Activated T-helper 1 cell treated with anti-CD3 and anti-CD28 coated beads, Interleukin-12 subunit alpha, Interleukin-12 subunit beta, Interleukin-2, Interleukin-4 antibody, amounts not matched to agents 30 ng/mL and 10 ng/mL and 1 ng/mL, durations not matched to agents 14 hours and 24 hours and 36 hours (primary cell): ENCODE results near the gene ATP5F1E. TPM values are rescaled to one million over a fixed set of nuclear protein-coding genes. Genes with fewer than 3 reads are reported as not detected.

ENCODE experiments used
- DNase-seq: peaks from one replicate; pipeline ENCODE4 v3.0.0; 2021; ENCODE audit warnings: low spot score
- H3K27ac Mint-ChIP-seq: one replicate; pipeline ENCODE4 v1.8.0; 2021; ENCODE audit warnings: mild to moderate bottlenecking, mixed read lengths
- H3K27me3 Mint-ChIP-seq: one replicate; pipeline ENCODE4 v1.8.0; 2022; ENCODE audit warnings: mild to moderate bottlenecking, moderate library complexity, mixed read lengths; ENCODE audit not compliant: insufficient read depth
- H3K36me3 Mint-ChIP-seq: one replicate; pipeline ENCODE4 v1.8.0; 2021; ENCODE audit warnings: low read depth, mixed read lengths
- H3K4me1 Mint-ChIP-seq: one replicate; pipeline ENCODE4 v1.8.0; 2021; ENCODE audit warnings: low read depth, mixed read lengths
- H3K4me3 Mint-ChIP-seq: one replicate; pipeline ENCODE4 v1.8.0; 2021; ENCODE audit warnings: mild to moderate bottlenecking, moderate library complexity, mixed read lengths
- H3K9me3 Mint-ChIP-seq: one replicate; pipeline ENCODE4 v1.8.0; 2021; ENCODE audit warnings: mixed read lengths
- intact Hi-C: fragments of 100-400 bp; cut with micrococcal nuclease; formaldehyde crosslinking; loops from one replicate; pipeline ENCODE4 v1.15.1; 2024
- total RNA-seq: library from RNA; stranded (reverse); gene quantifications from 2 replicates; pipeline ENCODE4 v1.2.3, GENCODE V29; 2022

ATP5F1E gene
- total RNA-seq = 81.3 and 84.6 TPM in 2 replicates

DNA sequence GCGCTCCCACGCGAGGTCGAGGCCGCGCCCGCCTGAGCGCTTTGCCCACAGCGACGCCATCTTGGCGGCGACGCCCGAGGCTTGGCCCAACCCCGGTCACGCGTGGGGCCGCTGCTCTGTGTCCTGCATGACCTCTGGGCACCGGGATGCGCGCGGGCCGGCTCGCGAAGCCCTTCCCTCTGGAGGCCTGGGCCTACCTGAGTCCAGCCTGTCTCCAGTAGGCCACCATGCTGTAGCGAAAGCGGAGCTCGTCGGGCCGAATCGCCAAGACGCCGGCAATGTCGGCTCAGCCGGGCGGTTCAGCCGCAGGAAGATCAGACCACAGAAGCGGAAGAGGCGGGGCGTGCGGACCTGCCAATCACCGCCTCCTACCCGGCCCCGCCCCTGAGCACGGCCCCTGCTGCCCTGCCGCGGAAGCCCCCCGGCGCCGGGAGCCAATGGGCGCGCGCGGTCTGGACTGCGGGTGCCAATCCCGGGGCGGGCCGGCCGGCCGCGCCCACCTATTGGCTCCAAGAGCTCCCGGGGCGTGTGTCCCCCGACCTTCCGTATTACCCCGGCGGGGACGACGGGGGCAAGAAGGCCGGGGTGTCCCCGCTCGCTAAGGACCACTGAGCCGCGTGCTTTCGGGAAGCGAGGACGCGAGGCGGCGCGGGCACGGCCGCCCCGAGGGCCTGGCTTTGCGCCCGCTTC lies at the start of gene ATP5F1E:
TSS of gene ATP5F1E (minus strand) at position 313 of the 690 bp plus-strand sequence. CDS start at position 229, 84 bp downstream.
- Mint-ChIP-seq H3K9me3 (no peaks in the 10 kb centered on the region), H3K4me3 (peak within 1 kb of the TSS; percentile 90), H3K36me3 (peaks cover 68% of the 10 kb centered on the region), H3K27ac (peak within 1 kb of the TSS; percentile 94), H3K4me1 (peaks cover 60% of the 10 kb centered on the region), H3K27me3 (no peaks in the 10 kb centered on the region)
- intact Hi-C loops = loop anchor here (1.0 to 5.0 kb wide), 9 partner anchors 10 to 1640 kb away; partner anchors contain the start of genes CTSZ, NELFCD, PRELID3B and RAB22A
- peak; percentile 96 for DNase-seq

DNA sequence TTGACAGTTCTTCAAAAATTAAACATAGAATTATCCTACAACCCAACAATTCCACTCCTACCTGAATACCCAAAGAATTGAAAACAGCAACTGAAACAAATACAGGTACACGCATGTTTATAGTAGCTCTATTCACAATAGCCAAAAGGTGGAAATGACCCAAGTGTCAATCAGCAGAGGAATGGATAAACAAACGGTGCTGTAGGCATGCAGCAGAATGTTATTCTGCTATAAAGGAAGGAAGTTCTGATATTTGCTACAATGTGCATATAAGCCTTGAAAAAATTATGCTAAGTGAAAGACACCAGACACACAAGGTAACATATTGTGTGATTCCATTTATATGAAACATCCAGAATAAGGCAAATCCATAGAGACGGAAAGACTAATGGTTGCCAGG lies 48.9 kb upstream of the ATP5F1E start:
- no peak for DNase-seq
- no peaks in the 10 kb centered on the region for H3K36me3 Mint-ChIP-seq
- H3K9me3 Mint-ChIP-seq = no peaks in the 10 kb centered on the region
- H3K4me1 Mint-ChIP-seq = peaks cover 15% of the 10 kb centered on the region
- H3K27ac Mint-ChIP-seq = no peak overlapping the region
- intact Hi-C loops = no loop called here
- no peak overlapping the region for H3K4me3 Mint-ChIP-seq
- peaks cover 27% of the 10 kb centered on the region for H3K27me3 Mint-ChIP-seq

DNA sequence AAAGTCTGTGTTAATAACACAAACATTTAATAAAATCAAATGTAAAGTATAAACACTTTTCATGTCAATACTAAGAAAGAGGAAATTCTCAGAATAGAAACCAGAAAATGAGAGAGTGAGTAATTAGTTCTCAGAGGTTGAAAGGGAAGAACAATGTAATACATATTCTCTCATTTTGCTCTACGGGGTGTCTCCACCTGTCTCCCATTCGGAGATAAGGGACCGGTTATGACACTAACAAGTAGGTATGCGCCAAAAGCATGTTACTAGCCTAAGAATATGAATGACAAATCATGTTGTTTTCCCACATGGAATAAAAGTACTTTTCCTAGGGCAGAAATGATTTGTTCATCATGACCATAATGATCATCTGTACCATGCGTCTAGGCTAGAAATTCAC lies 46.1 kb upstream of the ATP5F1E start:
- no peak for DNase-seq
- H3K9me3 Mint-ChIP-seq = no peaks in the 10 kb centered on the region
- H3K36me3 Mint-ChIP-seq = no peaks in the 10 kb centered on the region
- peaks cover 31% of the 10 kb centered on the region for H3K27me3 Mint-ChIP-seq
- H3K27ac Mint-ChIP-seq = no peak overlapping the region
- peaks cover 37% of the 10 kb centered on the region for H3K4me1 Mint-ChIP-seq
- H3K4me3 Mint-ChIP-seq = no peak overlapping the region
- intact Hi-C loops = no loop called here

DNA sequence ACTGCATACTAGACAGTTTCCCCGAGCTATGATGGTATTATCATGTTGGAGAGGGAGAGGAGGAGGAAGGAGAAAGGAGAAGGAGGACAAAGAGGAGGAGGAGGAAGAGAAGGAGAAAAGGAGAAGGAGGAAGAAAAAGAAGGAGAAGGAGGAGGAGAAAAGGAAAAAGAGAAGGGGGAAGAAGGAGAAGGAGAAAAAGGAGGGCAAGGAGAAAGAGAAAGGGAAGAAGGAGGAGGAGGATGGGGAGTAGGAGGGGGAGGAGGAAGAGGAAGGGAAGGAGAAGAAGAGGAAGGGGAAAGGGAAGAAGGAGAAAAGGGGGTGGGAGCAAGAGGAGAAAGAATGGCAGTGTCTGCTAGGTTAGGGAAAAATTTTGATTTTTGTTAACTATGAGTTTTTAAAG lies 45.6 kb upstream of the ATP5F1E start:
- intact Hi-C loops = no loop called here
- DNase-seq = no peak
- Mint-ChIP-seq H3K9me3 (no peaks in the 10 kb centered on the region), H3K27me3 (peaks cover 34% of the 10 kb centered on the region), H3K4me3 (no peak overlapping the region), H3K36me3 (no peaks in the 10 kb centered on the region), H3K4me1 (peaks cover 37% of the 10 kb centered on the region), H3K27ac (no peak overlapping the region)

DNA sequence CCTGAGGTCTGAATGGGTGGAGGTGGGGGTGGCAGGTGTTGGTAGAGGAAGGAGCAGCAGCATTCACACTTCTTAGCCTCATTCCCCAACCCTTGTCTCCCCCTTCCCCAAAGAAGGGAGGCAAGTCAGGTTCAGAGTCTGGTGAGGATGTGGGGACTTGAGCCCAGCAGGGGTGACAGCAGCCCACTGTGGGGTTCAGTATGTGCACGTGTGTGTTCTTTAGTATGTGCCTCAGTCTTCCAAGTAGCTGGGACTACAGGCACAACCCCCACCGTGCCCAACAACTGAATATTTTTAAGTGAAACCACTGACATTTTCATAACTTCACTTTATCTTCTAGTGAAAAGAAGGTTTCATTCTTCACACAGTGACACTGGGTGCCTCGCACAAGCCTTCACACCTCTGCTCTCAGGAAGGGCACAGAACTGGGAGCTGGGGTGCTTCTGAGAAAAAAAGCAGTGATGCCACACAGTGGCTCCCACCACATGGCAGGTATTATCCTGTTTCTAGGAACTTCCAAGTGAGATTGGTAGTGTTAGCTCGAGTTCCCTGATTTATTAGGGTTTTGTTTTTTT lies 43.9 kb upstream of the ATP5F1E start:
- Mint-ChIP-seq H3K36me3 (no peaks in the 10 kb centered on the region), H3K27me3 (peaks cover 31% of the 10 kb centered on the region), H3K4me1 (peaks cover 37% of the 10 kb centered on the region), H3K4me3 (no peak overlapping the region), H3K27ac (no peak overlapping the region), H3K9me3 (no peaks in the 10 kb centered on the region)
- no peak for DNase-seq
- intact Hi-C loops = loop anchor here (2.0 kb wide), 1 partner anchor 33 kb away; the partner anchor contains the start of gene PRELID3B

DNA sequence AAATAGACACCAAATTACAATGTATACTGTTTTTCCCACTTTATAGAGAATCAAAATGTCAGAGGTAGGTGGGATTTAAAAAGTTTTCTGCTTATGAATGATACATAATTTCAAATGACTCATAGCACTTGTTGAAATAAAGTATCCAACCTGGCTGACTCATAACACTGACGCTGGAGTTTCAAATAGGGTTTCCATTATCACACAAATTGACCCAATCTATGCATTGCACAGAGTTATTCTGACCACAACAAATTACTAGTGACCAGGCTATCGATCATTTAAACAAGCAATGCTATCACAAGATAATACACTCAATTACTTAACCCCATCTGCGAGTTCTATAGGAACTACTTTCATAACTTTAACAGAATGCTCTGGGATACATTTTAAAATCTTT lies 42.3 kb upstream of the ATP5F1E start:
- no peaks in the 10 kb centered on the region for H3K36me3 Mint-ChIP-seq
- no peak for DNase-seq
- H3K27me3 Mint-ChIP-seq = peaks cover 31% of the 10 kb centered on the region
- no peak overlapping the region for H3K4me3 Mint-ChIP-seq
- no peaks in the 10 kb centered on the region for H3K9me3 Mint-ChIP-seq
- H3K4me1 Mint-ChIP-seq = peaks cover 37% of the 10 kb centered on the region
- intact Hi-C loops = loop anchor here (2.0 kb wide), 1 partner anchor 32 kb away; the partner anchor contains the start of gene PRELID3B
- H3K27ac Mint-ChIP-seq = no peak overlapping the region

DNA sequence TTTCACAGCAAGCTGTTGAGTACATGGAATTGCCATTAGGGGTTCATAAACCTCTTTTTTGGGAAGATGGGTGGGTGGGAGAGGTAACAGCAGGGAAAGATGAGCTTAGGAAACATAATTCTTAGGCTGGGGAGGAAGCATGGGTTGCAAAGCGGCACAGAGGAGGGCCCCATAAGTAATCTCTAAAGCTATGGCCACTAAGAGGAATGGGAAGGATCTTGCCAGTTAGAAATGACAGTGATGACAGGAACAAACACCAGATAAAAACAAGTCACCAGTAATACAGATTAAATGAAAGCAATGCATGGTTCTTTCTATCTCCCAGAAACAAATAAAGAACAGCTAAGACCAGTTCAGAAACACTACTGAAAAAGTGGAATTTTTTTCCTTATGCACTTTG lies 41.4 kb upstream of the ATP5F1E start:
- no peaks in the 10 kb centered on the region for H3K9me3 Mint-ChIP-seq
- intact Hi-C loops = no loop called here
- no peak for DNase-seq
- H3K36me3 Mint-ChIP-seq = no peaks in the 10 kb centered on the region
- H3K4me3 Mint-ChIP-seq = no peak overlapping the region
- peaks cover 36% of the 10 kb centered on the region for H3K4me1 Mint-ChIP-seq
- H3K27ac Mint-ChIP-seq = no peak overlapping the region
- H3K27me3 Mint-ChIP-seq = peaks cover 30% of the 10 kb centered on the region

DNA sequence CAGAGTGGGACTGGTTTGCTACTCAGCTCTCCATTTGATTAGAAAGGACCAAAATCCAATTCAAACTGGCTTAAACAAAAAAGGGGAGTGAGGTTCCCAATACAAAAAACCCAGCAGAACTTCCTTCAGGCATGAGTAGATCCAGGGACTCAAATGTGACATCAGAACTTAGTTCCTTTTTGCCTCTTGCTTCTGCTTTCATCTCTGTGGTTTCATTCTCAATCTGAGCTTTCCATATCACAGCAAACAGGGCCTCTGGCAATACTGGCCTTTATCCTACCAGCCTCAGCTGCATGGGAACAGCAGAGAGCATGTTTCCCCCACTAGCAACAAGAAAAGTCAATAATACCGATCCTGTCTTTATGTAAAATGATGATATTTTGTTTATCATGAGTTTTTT lies 39.1 kb upstream of the ATP5F1E start:
- H3K4me1 Mint-ChIP-seq = peaks cover 24% of the 10 kb centered on the region
- no peak overlapping the region for H3K27ac Mint-ChIP-seq
- no peak overlapping the region for H3K4me3 Mint-ChIP-seq
- no peaks in the 10 kb centered on the region for H3K36me3 Mint-ChIP-seq
- H3K27me3 Mint-ChIP-seq = peaks cover 32% of the 10 kb centered on the region
- DNase-seq = no peak
- intact Hi-C loops = no loop called here
- no peaks in the 10 kb centered on the region for H3K9me3 Mint-ChIP-seq

DNA sequence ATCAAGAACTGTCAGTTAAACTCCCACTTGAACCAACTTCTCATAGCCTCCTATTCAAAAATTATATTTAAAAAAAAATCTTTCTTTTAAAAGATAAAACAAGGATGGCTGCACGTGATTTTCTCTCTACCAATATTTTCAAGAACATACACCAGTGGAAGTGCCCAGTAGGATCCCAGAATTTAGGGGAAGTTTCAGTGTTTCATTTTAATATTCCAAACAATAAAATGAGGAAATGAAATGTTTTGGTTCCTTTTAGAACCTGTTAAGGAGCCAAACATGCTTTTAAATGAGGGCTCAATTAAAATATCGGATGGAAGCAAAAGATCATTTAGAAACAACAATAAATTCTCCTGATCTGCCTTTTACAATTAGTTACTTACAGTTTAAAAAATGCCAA lies 36.9 kb upstream of the ATP5F1E start:
- Mint-ChIP-seq H3K4me3 (no peak overlapping the region), H3K27ac (no peak overlapping the region), H3K36me3 (no peaks in the 10 kb centered on the region), H3K4me1 (peaks cover 3% of the 10 kb centered on the region), H3K27me3 (peaks cover 28% of the 10 kb centered on the region), H3K9me3 (no peaks in the 10 kb centered on the region)
- DNase-seq = no peak
- intact Hi-C loops = no loop called here

DNA sequence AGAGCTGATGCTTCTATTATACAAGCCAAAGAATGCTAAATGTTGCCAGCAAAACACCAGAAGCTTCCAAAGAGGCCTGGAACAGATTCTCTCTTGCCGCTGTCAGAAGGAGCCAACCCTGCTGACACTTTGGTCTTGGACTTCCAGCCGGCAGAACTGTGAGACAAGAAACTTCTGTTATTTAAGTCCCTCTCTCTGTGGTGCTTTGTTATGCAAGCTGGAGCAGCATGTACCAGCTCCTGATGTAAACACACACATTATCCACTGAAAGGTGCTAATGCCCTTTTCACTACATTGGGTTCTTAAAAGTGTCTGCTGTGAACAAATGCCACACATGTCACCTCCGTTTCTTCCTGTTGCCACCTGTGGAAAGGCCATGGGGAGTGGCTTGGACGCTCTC lies 36.4 kb upstream of the ATP5F1E start:
- H3K4me3 Mint-ChIP-seq = no peak overlapping the region
- no peak for DNase-seq
- no peaks in the 10 kb centered on the region for H3K36me3 Mint-ChIP-seq
- intact Hi-C loops = no loop called here
- no peaks in the 10 kb centered on the region for H3K4me1 Mint-ChIP-seq
- no peaks in the 10 kb centered on the region for H3K9me3 Mint-ChIP-seq
- no peak overlapping the region for H3K27ac Mint-ChIP-seq
- H3K27me3 Mint-ChIP-seq = peaks cover 33% of the 10 kb centered on the region

DNA sequence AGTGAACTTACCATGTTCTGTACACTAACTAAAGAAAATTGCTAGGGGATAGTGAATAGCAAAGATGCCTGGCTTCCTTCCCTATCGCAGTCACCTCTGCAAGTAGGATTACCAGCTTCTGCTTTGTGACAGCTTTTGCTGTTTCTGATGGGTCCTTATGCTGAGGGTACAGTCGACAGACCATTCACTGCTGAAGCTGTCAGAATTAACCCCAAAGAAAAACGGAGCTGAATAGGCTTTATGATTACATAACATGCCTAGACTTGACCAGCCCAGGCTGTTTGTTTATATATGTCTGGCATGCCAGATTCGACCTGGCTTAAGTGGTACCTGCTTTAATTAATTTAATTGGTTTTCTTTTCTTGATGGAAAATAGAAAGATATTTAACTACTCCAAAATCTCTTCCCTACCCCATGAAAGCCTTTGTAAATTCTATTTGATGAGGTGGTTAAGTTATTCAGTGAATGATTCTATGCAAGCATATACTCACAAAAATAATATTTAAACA lies 32.1 kb upstream of the ATP5F1E start:
- intact Hi-C loops = no loop called here
- H3K9me3 Mint-ChIP-seq = no peaks in the 10 kb centered on the region
- no peak overlapping the region for H3K4me3 Mint-ChIP-seq
- DNase-seq = no peak
- no peaks in the 10 kb centered on the region for H3K4me1 Mint-ChIP-seq
- no peak overlapping the region for H3K27ac Mint-ChIP-seq
- peaks cover 32% of the 10 kb centered on the region for H3K27me3 Mint-ChIP-seq
- no peaks in the 10 kb centered on the region for H3K36me3 Mint-ChIP-seq

DNA sequence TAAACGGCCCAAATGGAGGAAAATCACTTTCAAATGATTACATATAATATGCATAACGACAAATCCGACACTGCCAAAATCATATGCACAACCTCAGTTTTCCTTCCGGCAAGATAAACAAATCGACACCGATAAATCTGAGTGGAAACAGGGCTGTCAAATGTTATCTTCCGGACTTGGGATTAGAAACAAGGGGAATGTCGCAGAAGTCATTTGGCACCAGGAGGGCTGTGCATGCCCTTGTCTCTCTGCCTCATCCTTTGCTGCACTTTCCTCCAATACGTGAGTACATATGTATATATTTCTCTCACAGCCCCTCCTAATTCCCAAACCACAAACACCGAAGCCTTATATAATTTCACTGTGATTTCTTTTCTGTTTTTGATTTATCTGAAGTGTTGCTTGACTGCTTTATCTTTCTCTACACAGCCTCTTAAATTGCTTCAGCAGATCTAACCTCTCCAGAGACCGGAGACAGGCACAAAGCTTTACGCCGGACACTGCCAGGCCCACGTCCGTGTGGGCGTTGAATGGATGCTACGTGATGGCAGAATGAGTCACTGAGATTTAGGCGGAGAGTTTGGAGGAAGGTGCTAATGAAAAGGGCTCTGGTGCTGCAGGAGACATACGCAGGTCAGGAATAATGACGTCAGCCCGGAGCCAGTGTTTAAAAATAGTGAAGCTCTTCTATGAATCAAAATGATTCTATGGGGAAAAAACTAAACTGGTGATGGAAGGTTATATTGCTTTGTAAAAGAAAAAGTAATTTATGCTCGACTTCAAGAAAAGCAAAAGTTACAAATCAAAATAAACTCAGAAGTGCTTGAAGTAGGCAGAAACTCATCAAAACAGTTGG lies 31.5 kb upstream of the ATP5F1E start:
- intact Hi-C loops = no loop called here
- no peaks in the 10 kb centered on the region for H3K4me1 Mint-ChIP-seq

DNA sequence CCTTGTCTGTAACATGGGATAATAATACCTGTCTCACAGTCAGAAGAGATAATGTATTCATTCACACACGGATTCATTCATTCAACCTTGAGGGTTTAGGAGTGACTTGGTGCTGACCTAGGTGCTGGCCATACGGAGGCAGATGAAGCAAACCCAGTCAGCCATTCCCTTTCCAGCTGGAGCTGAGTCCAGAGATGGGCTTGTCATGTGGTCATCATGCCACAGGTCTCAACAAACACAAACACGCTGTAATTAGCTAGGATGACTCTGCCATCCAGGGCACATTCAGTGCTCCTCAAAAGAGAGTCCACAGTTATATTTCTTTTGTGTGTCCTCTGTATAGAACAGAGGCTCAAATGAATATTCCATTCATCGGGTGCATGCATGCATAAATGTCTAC lies 29.9 kb upstream of the ATP5F1E start:
- no peaks in the 10 kb centered on the region for H3K4me1 Mint-ChIP-seq
- H3K27ac Mint-ChIP-seq = no peak overlapping the region
- intact Hi-C loops = no loop called here
- DNase-seq = no peak
- H3K36me3 Mint-ChIP-seq = no peaks in the 10 kb centered on the region
- H3K9me3 Mint-ChIP-seq = no peaks in the 10 kb centered on the region
- H3K27me3 Mint-ChIP-seq = peaks cover 27% of the 10 kb centered on the region
- no peak overlapping the region for H3K4me3 Mint-ChIP-seq

More for the DNA sequence above, 31.5 kb upstream of the ATP5F1E start:
- Mint-ChIP-seq H3K4me3 (no peak overlapping the region), H3K9me3 (no peaks in the 10 kb centered on the region), H3K36me3 (no peaks in the 10 kb centered on the region), H3K27ac (no peak overlapping the region), H3K27me3 (peaks cover 32% of the 10 kb centered on the region)
- no peak for DNase-seq
